H1 (cell line): Measurements from ENCODE around the gene SMARCB1. TPM values are rescaled to one million over a fixed set of nuclear protein-coding genes. Genes with fewer than 3 reads are reported as not detected.
A peak's percentile ranks its signal among the peaks of the same experiment; 100 is the strongest.

Experiments used
- GTF2F1 ChIP-seq: IDR thresholded peaks from 2 replicates; pipeline ENCODE4 v1.6.1; 2012; ENCODE audit warnings: low read depth, low read length, improper control_type of control experiment, borderline replicate concordance
- RAD21 ChIP-seq, 2 experiments: IDR thresholded peaks in 1 of 2; conservative IDR thresholded peaks in 1 of 2; 2 replicates each; pipeline ENCODE4 v1.6.1; 2011; ENCODE audit warnings: low read depth in 2 of 2, low read length in 2 of 2, improper control_type of control experiment in 1 of 2, inconsistent platforms in 1 of 2, mild to moderate bottlenecking in 1 of 2, moderate library complexity in 1 of 2
- YY1 ChIP-seq: IDR thresholded peaks from 2 replicates; pipeline ENCODE4 v1.6.1; 2011; ENCODE audit warnings: low read depth, mild to moderate bottlenecking, low read length
- polyA plus RNA-seq, 7 experiments: library from polyadenylated mRNA; depleted of rRNA in 3 of 7; stranded (reverse) in 5 of 7; unstranded in 2 of 7; fragments of >200 nt in 5 of 7; fragments of 200-250 nt in 2 of 7; gene quantifications; 1 replicate in 5 of 7; 2 replicates in 1 of 7; 4 replicates in 1 of 7; pipeline versions ENCODE4 v1.2.1 to v1.2.3, GENCODE V29; 2011 to 2013; ENCODE audit warnings: missing spikeins in 2 of 7, mixed read lengths in 2 of 7
- total RNA-seq: library from RNA; stranded (reverse); fragmentation: NEBNext Ultra II Directional; extraction: Animal tissue kit (Norgen Biotek cat#: 25700); gene quantifications from 2 replicates; pipeline ENCODE4 v1.2.1, GENCODE V29; 2021

SMARCB1 gene
- total and polyA plus RNA-seq, 2 of the 8 experiments (the other 6 are each of a cell fraction or from before 2014, with no cell fraction given) = 116 to 145 TPM

DNA sequence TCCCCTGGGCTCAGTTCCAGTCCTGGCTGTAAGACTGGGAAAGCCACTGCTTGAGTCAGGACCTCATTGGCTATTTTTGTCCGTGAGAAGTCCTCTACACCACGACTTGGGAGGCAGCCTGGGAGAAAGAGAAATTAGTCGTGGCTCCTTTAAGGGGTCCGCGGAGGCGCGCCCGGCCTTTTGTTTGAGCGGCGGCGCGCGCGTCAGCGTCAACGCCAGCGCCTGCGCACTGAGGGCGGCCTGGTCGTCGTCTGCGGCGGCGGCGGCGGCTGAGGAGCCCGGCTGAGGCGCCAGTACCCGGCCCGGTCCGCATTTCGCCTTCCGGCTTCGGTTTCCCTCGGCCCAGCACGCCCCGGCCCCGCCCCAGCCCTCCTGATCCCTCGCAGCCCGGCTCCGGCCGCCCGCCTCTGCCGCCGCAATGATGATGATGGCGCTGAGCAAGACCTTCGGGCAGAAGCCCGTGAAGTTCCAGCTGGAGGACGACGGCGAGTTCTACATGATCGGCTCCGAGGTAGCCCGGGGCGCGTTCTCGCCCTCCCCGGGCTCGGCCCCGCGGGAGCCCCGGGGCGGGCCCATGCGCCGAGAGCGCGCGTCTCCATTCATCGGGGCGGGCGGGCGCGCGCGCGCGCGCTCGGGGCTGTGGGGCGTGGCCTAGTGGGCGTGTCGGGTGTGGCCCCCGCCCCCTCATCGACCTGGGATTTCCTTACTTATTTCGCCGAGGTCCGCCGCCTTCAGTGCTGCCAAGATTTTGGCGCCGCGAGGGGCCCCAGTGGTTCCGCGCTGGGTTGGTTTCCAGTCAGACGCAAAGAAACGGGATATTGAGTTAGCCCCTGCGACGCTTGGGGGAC lies at the start of gene SMARCB1 (continued):
- TF ChIP-seq RAD21 (IDR thresholded peaks at IDR 0.05 in 1 of 2, conservative IDR thresholded peaks at IDR 0.05 in 1 of 2; ENCODE audit: low read depth in 2 of 2, low read length in 2 of 2) (peak in 1 of 2 experiments; percentile 11; a peak in 1 of 4 replicates), GTF2F1 (no peak), YY1 (no peak)
